Lower lobe of right lung (tissue), 2 donors: ENCODE data around the gene LBX2. TPM values are rescaled to one million over a fixed set of nuclear protein-coding genes. Genes with fewer than 3 reads are reported as not detected.

Source experiments
- ATAC-seq, 2 donors: fragments of 200-7000 bp; cut with Tn5 transposase; one replicate each; pipeline ENCODE4 v1.9.1; 2020 to 2022; ENCODE audit warnings: mild to moderate bottlenecking in 2 of 2, moderate library complexity in 2 of 2
- DNase-seq: peaks from one replicate; pipeline ENCODE4 v3.0.0-alpha.2; 2020
- H3K27ac ChIP-seq: fragments of 200-600 bp; one replicate; pipeline ENCODE4 v1.8.0; 2022
- H3K27me3 ChIP-seq: fragments of 200-600 bp; one replicate; pipeline ENCODE4 v1.8.0; 2022; ENCODE audit warnings: low read depth
- H3K36me3 ChIP-seq: fragments of 200-600 bp; one replicate; pipeline ENCODE4 v1.8.0; 2022; ENCODE audit warnings: mild to moderate bottlenecking
- H3K4me1 ChIP-seq: fragments of 200-600 bp; one replicate; pipeline ENCODE4 v1.8.0; 2022
- H3K4me3 ChIP-seq: fragments of 200-600 bp; one replicate; pipeline ENCODE4 v1.8.0; 2022; ENCODE audit warnings: mild to moderate bottlenecking
- H3K9me3 ChIP-seq: fragments of 200-600 bp; one replicate; pipeline ENCODE4 v1.8.0; 2022
- intact Hi-C: fragments of 100-400 bp; cut with DNase I; formaldehyde crosslinking; loops from one replicate; pipeline ENCODE4 v1.11.0; 2022
- long read RNA-seq: library from polyadenylated mRNA; unstranded; transcript quantifications from one replicate; pipeline ENCODE4 v2.0.0, GENCODE V29; 2021
- total RNA-seq: library from RNA; stranded (reverse); fragmentation: NEBNext Ultra II Directional; extraction: Animal tissue kit (Norgen Biotek cat#: 25700); gene quantifications from one replicate; pipeline ENCODE4 v1.2.1, GENCODE V29; 2021
- TF ChIP-seq, protein P1 (sequence below): fragments of 200-600 bp; IDR thresholded peaks from one replicate; pipeline ENCODE4 v1.8.0; 2022; ENCODE audit warnings: antibody characterized with exemption, mild to moderate bottlenecking
- donor health status: DM: no; HTN: yes; CAD: no; lungs with severe emphysema.

LBX2 gene, protein sequence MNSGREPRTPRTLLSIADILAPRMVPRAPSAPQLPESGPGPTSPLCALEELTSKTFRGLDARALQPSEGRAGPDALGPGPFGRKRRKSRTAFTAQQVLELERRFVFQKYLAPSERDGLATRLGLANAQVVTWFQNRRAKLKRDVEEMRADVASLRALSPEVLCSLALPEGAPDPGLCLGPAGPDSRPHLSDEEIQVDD
- total RNA-seq, result 1.5 TPM
- long read RNA-seq, result 0 reads

DNA sequence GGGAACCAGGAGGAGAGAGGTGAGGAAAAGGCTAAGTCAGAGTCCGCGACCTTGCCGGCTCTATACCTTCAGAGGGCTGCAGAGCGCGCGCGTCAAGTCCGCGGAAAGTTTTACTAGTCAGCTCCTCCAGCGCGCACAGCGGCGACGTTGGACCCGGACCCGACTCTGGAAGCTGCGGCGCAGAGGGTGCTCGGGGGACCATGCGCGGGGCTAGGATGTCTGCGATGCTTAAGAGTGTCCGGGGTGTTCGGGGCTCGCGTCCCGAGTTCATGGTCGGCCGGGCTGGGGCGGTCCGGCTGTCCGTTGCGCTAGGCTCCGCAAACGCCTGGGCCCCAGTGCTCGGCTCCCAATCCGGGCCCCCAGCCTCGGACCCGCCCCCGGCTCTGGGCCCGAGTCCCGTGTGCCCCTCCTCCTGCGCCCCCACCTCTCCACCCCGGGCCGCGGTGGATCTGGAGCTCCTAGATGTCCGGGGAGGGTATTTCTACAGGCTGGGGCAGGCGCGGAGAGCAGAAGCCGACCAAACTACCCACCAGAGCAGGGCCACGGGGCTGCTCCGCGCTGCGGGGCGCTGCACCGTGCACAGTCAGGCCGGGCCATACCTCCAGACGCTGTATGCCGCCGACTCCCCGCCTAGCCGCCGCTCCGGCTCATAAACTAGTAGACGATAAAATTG lies at the start of gene LBX2:
Gene LBX2, minus strand, starts transcription at position 337 of the 673 bp plus-strand sequence. Its CDS starts 66 bp downstream, at position 271.
- no peak within 1 kb of the TSS for H3K27ac ChIP-seq
- peak within 1 kb of the TSS; percentile 47 for H3K4me3 ChIP-seq
- H3K36me3 ChIP-seq, result no peaks in the 10 kb centered on the region
- TF ChIP-seq, protein P1, sequence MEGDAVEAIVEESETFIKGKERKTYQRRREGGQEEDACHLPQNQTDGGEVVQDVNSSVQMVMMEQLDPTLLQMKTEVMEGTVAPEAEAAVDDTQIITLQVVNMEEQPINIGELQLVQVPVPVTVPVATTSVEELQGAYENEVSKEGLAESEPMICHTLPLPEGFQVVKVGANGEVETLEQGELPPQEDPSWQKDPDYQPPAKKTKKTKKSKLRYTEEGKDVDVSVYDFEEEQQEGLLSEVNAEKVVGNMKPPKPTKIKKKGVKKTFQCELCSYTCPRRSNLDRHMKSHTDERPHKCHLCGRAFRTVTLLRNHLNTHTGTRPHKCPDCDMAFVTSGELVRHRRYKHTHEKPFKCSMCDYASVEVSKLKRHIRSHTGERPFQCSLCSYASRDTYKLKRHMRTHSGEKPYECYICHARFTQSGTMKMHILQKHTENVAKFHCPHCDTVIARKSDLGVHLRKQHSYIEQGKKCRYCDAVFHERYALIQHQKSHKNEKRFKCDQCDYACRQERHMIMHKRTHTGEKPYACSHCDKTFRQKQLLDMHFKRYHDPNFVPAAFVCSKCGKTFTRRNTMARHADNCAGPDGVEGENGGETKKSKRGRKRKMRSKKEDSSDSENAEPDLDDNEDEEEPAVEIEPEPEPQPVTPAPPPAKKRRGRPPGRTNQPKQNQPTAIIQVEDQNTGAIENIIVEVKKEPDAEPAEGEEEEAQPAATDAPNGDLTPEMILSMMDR, result no peak
- ATAC-seq (no peak), DNase-seq (peak; percentile 50)
- H3K9me3 ChIP-seq, result no peaks in the 10 kb centered on the region
- H3K4me1 ChIP-seq, result peaks cover 47% of the 10 kb centered on the region
- peaks cover 46% of the 10 kb centered on the region for H3K27me3 ChIP-seq
- intact Hi-C loops, result no loop called here

DNA sequence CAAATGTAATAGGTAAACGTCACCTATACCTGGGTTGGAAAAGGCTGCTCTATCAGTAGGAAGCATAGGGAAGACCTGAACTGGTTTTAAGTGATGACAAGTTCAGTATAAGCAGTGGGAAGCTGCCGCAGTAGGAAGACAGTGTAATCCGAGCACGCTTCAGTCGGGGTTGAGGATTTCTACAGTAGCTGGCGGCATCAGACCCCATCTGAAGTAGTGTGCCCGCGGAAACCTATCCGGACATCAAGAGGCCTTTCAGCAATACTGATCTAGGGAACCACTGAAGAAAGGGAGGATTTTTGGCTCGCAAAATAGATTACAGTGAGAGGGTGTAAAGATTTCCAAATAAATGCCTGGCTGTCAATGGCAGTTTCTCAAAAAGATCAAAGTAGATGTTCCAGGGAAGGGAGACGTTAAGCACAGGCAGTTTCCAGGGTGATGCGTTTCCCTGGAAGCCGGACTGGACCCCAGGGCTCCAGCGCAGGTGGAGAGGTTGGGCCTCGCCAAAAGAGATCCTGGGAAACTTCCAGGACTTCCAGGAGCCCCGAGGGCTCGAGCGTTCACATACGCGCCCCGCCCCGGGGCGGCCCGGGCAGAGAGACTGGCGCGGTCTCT lies 49.0 kb upstream of the LBX2 start:
- H3K27me3 ChIP-seq, result no peaks in the 10 kb centered on the region
- H3K27ac ChIP-seq, result peak overlapping the region; percentile 81
- intact Hi-C loops, result no loop called here
- no peak for DNase-seq
- TF ChIP-seq, protein P1, result no peak
- peaks cover 24% of the 10 kb centered on the region for H3K4me1 ChIP-seq
- no peaks in the 10 kb centered on the region for H3K36me3 ChIP-seq
- peak overlapping the region; percentile 78 for H3K4me3 ChIP-seq
- no peaks in the 10 kb centered on the region for H3K9me3 ChIP-seq
- no peak for ATAC-seq

DNA sequence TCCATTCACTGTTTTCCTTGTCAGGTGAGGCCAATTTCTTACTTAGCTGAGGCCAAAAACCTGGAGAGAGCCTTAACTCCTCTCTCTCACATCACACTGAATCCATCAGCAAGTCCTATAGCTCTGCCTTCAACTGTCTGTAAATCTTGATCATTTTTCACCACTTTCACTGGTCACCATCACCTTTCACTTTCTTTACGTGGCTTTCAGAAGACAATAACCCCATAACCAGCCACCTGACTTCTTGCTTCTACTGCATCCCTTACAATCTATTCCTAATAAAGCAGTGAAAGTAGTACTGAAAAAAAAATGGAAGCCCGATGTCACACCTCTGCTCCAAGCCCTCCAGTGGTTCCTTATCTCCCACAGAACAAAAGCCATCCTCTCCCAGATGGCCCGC lies 46.6 kb upstream of the LBX2 start:
- no peak for DNase-seq
- intact Hi-C loops, result no loop called here

DNA sequence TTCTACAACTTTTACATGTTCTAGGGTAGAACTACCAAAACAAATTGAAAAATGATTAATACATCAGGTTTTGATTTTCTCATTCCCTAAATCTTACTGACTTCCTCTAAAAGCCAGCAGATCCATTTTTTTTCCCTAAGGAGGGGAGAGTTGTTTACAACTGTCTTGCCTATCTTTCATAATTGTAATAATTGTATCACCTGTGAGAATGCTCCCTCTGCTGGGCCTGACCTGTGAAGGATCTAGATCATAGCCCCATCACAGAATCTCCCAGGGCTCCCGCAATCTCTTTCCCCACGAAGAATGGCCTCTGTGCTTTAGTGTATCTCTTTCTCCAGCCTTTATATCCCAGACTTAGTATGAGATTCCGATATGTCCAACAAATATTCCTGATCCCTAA lies 45.2 kb upstream of the LBX2 start:
- no peak for DNase-seq
- Histone ChIP-seq H3K27me3 (no peaks in the 10 kb centered on the region), H3K27ac (no peak overlapping the region), H3K36me3 (no peaks in the 10 kb centered on the region), H3K4me3 (no peak overlapping the region), H3K4me1 (peaks cover 12% of the 10 kb centered on the region), H3K9me3 (no peaks in the 10 kb centered on the region)
- no peak for ATAC-seq
- TF ChIP-seq, protein P1, result no peak
- intact Hi-C loops, result no loop called here

More for the DNA sequence above, 46.6 kb upstream of the LBX2 start:
- peaks cover 19% of the 10 kb centered on the region for H3K4me1 ChIP-seq
- no peak for ATAC-seq
- H3K27me3 ChIP-seq, result no peaks in the 10 kb centered on the region
- no peak overlapping the region for H3K27ac ChIP-seq
- H3K4me3 ChIP-seq, result no peak overlapping the region
- no peaks in the 10 kb centered on the region for H3K36me3 ChIP-seq
- TF ChIP-seq, protein P1, result no peak
- no peaks in the 10 kb centered on the region for H3K9me3 ChIP-seq

DNA sequence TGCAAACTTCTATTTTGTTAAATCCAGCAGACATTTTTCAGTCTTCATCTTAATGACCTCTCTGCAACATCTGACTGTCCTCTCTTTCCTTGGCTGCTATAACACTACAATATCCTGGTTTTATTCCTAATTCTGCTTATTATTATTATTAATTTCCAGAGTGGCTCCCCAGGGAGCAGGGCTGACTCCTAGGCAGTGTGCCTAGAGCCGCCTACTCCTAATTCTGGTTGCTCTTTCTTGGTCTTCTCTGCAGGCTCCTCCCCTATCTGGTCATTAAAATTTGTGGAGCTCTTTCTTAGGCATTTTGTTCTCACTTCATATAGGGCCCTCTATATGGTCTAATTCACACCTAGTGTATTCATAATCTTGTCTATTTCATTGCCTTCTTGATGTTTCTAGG lies 43.6 kb upstream of the LBX2 start:
- no peaks in the 10 kb centered on the region for H3K9me3 ChIP-seq
- H3K4me3 ChIP-seq, result no peak overlapping the region
- no peaks in the 10 kb centered on the region for H3K27me3 ChIP-seq
- H3K27ac ChIP-seq, result no peak overlapping the region
- no peaks in the 10 kb centered on the region for H3K4me1 ChIP-seq
- ATAC-seq (no peak), DNase-seq (no peak)
- TF ChIP-seq, protein P1, result no peak
- no peaks in the 10 kb centered on the region for H3K36me3 ChIP-seq
- intact Hi-C loops, result no loop called here
